ENCODE measurements around the gene ALCAM.

Gene ALCAM

DNA sequence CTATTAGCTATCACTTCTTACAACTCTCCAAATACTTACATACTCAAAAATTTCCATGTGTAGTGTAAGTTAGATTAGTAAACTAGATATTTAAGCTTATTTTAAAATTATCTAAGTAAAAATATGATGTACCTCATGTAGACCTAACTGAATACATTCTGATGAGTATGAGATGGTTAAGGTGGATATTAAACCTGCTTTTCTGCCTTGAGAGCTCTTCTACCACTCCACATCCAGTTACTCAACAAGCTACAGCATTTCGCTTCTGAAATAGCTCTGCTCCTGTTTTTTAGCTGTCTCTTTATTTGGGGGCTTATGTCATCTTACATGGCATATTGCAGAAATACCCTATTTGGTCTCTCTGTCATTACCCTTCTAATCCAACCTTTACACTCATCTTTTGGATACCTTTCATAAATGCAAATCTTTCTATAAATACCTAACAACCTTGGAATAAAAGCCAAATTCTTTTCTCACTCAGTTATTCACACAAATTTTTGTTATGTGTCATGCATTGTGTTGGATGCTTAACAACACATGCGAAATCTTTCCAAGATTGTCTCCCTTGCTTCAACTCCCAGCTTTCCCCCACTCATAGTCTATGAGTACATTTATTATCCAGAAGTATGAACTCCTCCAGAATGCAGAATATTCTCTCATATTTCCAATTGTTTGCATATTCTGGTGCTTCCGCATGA lies 92.0 kb downstream of the ALCAM start:
- DNase-seq (ENCODE audit: low read depth), result peak; percentile 65
- H3K4me3 ChIP-seq (replicated peaks; ENCODE audit: low read depth, low read length), result no peak overlapping the region
- TF ChIP-seq, protein P1, sequence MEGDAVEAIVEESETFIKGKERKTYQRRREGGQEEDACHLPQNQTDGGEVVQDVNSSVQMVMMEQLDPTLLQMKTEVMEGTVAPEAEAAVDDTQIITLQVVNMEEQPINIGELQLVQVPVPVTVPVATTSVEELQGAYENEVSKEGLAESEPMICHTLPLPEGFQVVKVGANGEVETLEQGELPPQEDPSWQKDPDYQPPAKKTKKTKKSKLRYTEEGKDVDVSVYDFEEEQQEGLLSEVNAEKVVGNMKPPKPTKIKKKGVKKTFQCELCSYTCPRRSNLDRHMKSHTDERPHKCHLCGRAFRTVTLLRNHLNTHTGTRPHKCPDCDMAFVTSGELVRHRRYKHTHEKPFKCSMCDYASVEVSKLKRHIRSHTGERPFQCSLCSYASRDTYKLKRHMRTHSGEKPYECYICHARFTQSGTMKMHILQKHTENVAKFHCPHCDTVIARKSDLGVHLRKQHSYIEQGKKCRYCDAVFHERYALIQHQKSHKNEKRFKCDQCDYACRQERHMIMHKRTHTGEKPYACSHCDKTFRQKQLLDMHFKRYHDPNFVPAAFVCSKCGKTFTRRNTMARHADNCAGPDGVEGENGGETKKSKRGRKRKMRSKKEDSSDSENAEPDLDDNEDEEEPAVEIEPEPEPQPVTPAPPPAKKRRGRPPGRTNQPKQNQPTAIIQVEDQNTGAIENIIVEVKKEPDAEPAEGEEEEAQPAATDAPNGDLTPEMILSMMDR (IDR thresholded peaks at IDR 0.05; ENCODE audit: low read length, missing control alignments), result no peak

DNA sequence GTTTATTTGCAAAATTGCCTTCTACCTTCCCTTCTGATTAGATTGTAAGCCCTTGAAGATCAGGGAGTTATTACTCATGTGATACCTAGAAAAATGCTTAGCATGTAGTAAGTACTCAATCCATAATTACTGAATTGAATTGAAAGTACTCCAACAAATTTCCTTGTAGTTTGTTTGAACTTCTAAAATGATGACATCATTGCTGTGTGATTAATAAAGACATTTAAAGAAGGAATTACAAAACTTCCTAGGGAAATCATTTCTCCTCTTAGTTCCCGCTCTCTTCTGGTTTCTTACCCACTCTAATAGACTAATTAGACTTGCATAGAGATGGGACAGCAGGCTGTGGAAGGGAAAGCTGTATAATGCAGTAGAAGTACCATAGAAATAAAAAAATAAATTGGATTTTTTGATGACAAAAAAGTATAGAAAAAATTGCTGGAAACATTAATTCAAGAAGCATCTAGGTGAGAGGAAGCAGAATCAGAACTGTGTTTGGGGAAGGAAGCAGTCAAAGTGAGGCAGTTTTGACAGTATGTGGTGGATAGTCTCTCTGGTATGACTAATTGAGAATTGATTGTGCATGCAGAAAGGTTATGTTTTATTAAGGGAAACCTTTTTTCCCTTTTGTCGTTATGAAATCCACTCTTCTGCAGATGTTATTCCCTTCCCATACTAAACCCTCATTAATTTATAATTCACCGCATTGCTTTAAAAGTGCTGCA lies 93.0 kb downstream of the ALCAM start:
- DNase-seq (ENCODE audit: low read depth), result peak; percentile 14
- TF ChIP-seq, protein P1 (IDR thresholded peaks at IDR 0.05; ENCODE audit: low read length, missing control alignments), result no peak
- H3K4me3 ChIP-seq (replicated peaks; ENCODE audit: low read depth, low read length), result no peak overlapping the region

DNA sequence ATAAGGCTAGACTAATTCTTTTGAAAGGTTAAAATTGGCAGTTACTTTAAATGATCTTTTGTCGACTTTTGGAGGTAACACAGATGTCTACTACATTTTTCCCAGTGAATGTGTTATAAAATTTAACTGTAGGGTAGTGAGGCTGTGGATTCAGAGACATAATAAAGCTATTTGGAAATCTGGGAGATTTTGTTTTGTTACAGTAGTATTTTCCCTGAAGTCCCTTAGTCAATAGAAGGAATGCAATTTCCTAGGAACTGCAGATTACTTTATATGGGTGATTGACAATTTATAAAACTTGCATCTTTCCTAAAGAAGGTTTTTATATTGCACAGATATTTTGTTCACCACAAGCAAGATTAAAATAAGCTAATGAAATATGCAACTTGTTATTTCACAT lies 96.9 kb downstream of the ALCAM start:
- TF ChIP-seq, protein P1 (IDR thresholded peaks at IDR 0.05; ENCODE audit: low read length, missing control alignments), result no peak
- no peak overlapping the region for H3K4me3 ChIP-seq (replicated peaks; ENCODE audit: low read depth, low read length)
- DNase-seq (ENCODE audit: low read depth), result no peak

DNA sequence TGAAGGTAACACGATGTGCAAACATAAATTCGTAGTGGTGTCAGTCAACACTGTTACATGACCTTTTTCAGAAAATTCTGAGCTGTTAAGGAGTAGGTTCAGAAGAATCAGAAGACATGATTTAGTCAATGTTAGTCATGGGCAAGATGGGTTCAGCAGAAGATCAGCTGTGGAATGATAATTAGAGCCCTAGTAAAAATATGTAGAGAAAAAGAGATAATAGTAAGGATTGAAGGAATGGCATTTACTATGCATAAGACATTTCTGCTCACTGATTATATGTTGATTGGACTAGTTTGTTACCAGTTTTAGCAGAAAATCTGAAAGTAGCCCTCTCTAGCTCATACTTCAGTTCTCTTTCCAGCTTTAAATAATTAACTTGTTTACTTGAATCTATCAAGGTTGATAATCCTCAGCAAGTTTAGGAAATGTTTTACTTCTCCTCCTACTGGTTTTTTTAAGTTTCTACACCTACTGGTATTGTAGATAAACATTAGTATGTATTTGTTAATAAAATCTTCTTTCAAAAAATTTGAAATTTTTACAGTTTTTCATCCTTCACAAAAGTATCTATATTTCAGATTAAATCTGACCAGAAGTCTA lies 98.6 kb downstream of the ALCAM start:
- TF ChIP-seq, protein P1 (IDR thresholded peaks at IDR 0.05; ENCODE audit: low read length, missing control alignments), result no peak
- no peak overlapping the region for H3K4me3 ChIP-seq (replicated peaks; ENCODE audit: low read depth, low read length)
- no peak for DNase-seq (ENCODE audit: low read depth)

DNA sequence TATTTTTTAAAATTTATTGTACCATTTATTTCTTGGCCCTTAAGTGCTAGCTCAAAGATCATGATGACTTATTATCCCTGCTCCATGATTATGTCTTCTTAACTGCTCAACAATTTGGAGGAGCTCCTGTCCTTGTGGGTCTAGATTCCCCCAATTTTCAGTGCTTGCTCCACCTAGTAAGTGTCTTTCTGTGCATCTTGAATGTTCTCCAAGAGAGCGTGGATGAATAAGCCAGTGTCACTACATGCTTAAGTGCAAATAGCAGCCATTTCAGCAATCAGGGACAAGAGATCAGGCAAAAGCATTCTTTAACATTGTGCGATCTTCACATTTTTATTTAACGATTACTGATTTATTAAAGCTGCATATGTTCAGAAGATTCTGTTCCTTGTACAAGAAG lies 99.4 kb downstream of the ALCAM start:
- TF ChIP-seq, protein P1 (IDR thresholded peaks at IDR 0.05; ENCODE audit: low read length, missing control alignments), result no peak
- H3K4me3 ChIP-seq (replicated peaks; ENCODE audit: low read depth, low read length), result no peak overlapping the region
- DNase-seq (ENCODE audit: low read depth), result no peak

DNA sequence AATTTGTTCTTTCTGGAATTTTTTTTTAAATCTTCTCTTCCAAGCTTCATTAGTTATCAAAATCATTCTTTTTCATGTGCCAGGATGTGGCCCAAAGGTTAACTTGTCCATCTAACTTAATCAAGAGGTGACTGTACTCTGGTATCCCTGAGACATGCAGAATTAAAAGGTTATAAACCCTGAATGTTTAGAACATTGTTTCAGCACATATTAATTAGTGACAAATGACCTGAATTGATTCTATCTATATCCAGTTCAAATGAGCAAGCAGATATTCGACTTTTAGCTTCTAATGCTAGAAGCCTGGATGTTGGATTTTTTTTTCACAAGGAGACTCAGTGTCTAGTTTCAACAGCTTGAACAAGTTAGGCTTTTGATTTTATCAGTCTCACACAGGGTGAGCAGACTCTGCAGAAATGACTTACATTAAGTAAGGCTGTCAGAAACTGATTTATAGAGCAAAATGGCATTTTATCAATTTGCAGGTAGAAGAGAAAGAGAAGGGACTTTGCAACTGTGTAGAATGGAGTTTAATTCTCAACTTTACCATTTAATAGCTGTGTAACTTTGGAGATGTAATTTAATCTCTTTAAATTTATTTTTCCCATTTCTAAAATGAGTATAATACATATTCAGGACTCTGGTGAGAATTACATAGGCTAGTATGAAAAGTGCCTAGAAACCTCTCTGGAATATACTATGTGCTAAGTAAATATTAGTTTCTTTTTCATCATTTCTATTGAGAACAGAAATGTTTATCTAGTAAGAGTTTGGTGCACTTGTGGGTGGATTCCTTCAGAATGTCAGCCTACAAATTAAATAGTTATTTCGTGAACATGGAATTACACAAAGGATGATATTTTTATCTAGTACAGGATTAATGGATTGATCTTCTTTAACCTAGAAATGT lies 100.0 kb downstream of the ALCAM start:
- DNase-seq (ENCODE audit: low read depth), result no peak
- TF ChIP-seq, protein P1 (IDR thresholded peaks at IDR 0.05; ENCODE audit: low read length, missing control alignments), result no peak
- H3K4me3 ChIP-seq (replicated peaks; ENCODE audit: low read depth, low read length), result no peak overlapping the region
